Thoracic aorta (tissue), 2 donors: ENCODE data around the gene GSAP. TPM values are rescaled to one million over a fixed set of nuclear protein-coding genes. Genes with fewer than 3 reads are reported as not detected.
A peak's percentile ranks its signal among the peaks of the same experiment; 100 is the strongest.
"Not testable (repeated sequence)": the region's sequence is repeated elsewhere in the genome, so short reads cannot be mapped to it uniquely, and the experiment has no call there.

Source experiments
- ATAC-seq: fragments of 150-250 bp; one replicate; pipeline ENCODE4 v1.8.0; 2017; ENCODE audit warnings: low read depth; ENCODE audit not compliant: insufficient number of reproducible peaks, low FRiP score
- DNase-seq: peaks from one replicate; pipeline ENCODE4 v3.0.0-alpha.2; 2020; ENCODE audit warnings: low spot score
- H3K27ac ChIP-seq, 2 donors: fragments of 200-600 bp; sonication (generic); 1 replicate in 1 of 2; 2 replicates in 1 of 2; pipeline ENCODE4 v1.5.1; 2016; ENCODE audit warnings: mild to moderate bottlenecking in 2 of 2, moderate library complexity in 2 of 2
- H3K27me3 ChIP-seq: fragments of 200-600 bp; sonication (generic); replicated peaks from 2 replicates; pipeline ENCODE4 v1.6.0; 2016; ENCODE audit warnings: mild to moderate bottlenecking; ENCODE audit not compliant: insufficient read depth
- H3K36me3 ChIP-seq: fragments of 200-600 bp; sonication (generic); one replicate; pipeline ENCODE4 v1.5.1; 2016
- H3K4me1 ChIP-seq, 2 donors: fragments of 200-600 bp; sonication (generic); 1 replicate in 1 of 2; 2 replicates in 1 of 2; pipeline versions ENCODE4 v1.5.1 to v1.6.0; 2016; ENCODE audit warnings: low read depth in 2 of 2, mild to moderate bottlenecking in 1 of 2; ENCODE audit not compliant: control insufficient read depth in 1 of 2
- H3K4me3 ChIP-seq: fragments of 200-600 bp; sonication (generic); 2 replicates; pipeline ENCODE4 v1.5.1; 2016; ENCODE audit warnings: mild to moderate bottlenecking
- H3K9me3 ChIP-seq: fragments of 200-600 bp; sonication (generic); 2 replicates; pipeline ENCODE4 v1.5.1; 2016
- CTCF ChIP-seq: fragments of 200-600 bp; sonication (generic); IDR thresholded peaks from one replicate; pipeline ENCODE4 v1.5.1; 2019; ENCODE audit warnings: antibody characterized with exemption
- total RNA-seq, 2 donors: library from RNA; depleted of rRNA; stranded (reverse); fragments of >200 nt; gene quantifications; one replicate each; pipeline versions ENCODE4 v1.1.0 to v1.2.3, GENCODE V29; 2016

The GSAP gene
- total RNA-seq = 10 to 100 TPM; 19.6 to 22.0 TPM

GRCh38 chr7:77415823-77416620 is at the start of gene GSAP:
TSS of gene GSAP (minus strand) at chr7:77416349. CDS start at chr7:77416321, 28 bp downstream.
- ATAC-seq (peak; percentile 46), DNase-seq (no peak)
- Histone ChIP-seq H3K4me1 (peaks cover 0 to 6% of the 10 kb centered on the region in 2 donors), H3K27ac (peak within 1 kb of the TSS; percentile 50 to 67), H3K36me3 (no peaks in the 10 kb centered on the region), H3K27me3 (no peaks in the 10 kb centered on the region), H3K9me3 (no peaks in the 10 kb centered on the region), H3K4me3 (peak within 1 kb of the TSS; percentile 96)
- peak; percentile 20 for TF ChIP-seq CTCF

- ATAC-seq = no peak
- H3K4me1 ChIP-seq = no peaks in the 10 kb centered on the region
- no peaks in the 10 kb centered on the region for H3K9me3 ChIP-seq
- DNase-seq = no peak
- H3K27ac ChIP-seq = no peak overlapping the region
- H3K4me3 ChIP-seq = no peak overlapping the region
- TF ChIP-seq CTCF = no peak
- no peaks in the 10 kb centered on the region for H3K27me3 ChIP-seq
- no peaks in the 10 kb centered on the region for H3K36me3 ChIP-seq
Observed at GRCh38 chr7:77465256-77465655, 49.1 kb upstream of the GSAP start.

- TF ChIP-seq CTCF = no peak
- H3K4me3 ChIP-seq = no peak overlapping the region
- no peaks in the 10 kb centered on the region for H3K36me3 ChIP-seq
- H3K27me3 ChIP-seq = no peaks in the 10 kb centered on the region
- H3K27ac ChIP-seq = no peak overlapping the region
- ATAC-seq (no peak), DNase-seq (no peak)
- no peaks in the 10 kb centered on the region for H3K9me3 ChIP-seq
- no peaks in the 10 kb centered on the region for H3K4me1 ChIP-seq
Observed at GRCh38 chr7:77464589-77464988, 48.4 kb upstream of the GSAP start.

- H3K27me3 ChIP-seq, H3K36me3 ChIP-seq, H3K4me1 ChIP-seq, ATAC-seq, H3K4me3 ChIP-seq, DNase-seq, H3K27ac ChIP-seq, H3K9me3 ChIP-seq: not testable (repeated sequence)
Observed at GRCh38 chr7:77463632-77464031, 47.5 kb upstream of the GSAP start.

- no peak for TF ChIP-seq CTCF
- H3K36me3 ChIP-seq = no peaks in the 10 kb centered on the region
- H3K4me3 ChIP-seq = no peak overlapping the region
- ATAC-seq = no peak
- H3K27me3 ChIP-seq = no peaks in the 10 kb centered on the region
- DNase-seq = no peak
- H3K9me3 ChIP-seq = no peaks in the 10 kb centered on the region
- H3K4me1 ChIP-seq = no peaks in the 10 kb centered on the region
- no peak overlapping the region for H3K27ac ChIP-seq
Observed at GRCh38 chr7:77461842-77462241, 45.7 kb upstream of the GSAP start.
